Stimulated activated CD4-positive, alpha-beta T cell treated with anti-CD3 and anti-CD28 coated beads, Interleukin-4, amount 100 ng/mL, for 24 hours (primary cell): Measurements from ENCODE around the gene OGFR.

Source experiments
- DNase-seq: peaks from one replicate; pipeline ENCODE4 v3.0.0-alpha.2; 2020

Gene OGFR

DNA sequence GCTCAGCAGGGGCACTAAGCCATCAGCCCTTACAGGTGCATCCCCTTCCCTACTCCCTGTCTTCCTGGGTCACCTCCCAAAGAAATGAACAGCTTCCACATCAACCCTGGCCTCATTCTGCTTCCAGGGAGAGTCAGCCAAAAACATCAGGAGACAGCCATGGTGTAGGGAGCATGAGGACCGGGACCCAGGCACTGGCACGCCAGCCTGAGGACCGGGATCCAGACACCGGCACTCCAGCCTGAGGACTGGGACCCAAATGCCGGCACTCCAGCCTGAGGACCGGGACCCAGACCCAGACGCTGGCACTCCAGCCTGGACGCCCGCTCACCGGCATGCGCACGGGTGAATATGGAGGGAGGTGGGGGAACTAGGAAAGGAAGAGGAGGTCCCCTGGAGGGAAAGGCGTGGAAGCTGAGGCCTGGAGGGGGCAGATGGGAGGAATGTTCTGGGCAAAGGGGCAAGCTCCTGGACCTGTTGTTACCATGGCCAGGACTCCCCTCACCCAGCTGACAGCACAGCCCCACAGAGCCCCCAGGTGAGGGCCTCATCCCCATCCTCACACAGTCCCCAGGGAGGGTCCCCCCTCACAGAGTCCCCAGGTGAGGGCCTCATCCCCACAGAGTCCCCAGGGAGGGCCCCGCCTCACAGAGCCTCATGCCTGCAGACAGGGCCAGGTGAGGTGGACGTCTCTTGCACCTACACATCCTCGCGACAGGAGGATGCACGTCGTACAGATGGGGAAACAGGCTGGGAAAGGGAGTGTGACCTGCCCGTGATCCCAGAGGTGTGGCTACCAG lies 34.3 kb upstream of the OGFR start:
- DNase-seq = no peak

- DNase-seq = no peak
These were observed 33.7 kb upstream of the OGFR start for GRCh38 chr20:62770916-62771315.

GRCh38 chr20:62771396-62772102 lies 33.1 kb upstream of the OGFR start:
- DNase-seq = no peak

GRCh38 chr20:62772103-62772611 lies 32.5 kb upstream of the OGFR start:
- DNase-seq = no peak

GRCh38 chr20:62772619-62772989 lies 32.0 kb upstream of the OGFR start:
- no peak for DNase-seq

DNA sequence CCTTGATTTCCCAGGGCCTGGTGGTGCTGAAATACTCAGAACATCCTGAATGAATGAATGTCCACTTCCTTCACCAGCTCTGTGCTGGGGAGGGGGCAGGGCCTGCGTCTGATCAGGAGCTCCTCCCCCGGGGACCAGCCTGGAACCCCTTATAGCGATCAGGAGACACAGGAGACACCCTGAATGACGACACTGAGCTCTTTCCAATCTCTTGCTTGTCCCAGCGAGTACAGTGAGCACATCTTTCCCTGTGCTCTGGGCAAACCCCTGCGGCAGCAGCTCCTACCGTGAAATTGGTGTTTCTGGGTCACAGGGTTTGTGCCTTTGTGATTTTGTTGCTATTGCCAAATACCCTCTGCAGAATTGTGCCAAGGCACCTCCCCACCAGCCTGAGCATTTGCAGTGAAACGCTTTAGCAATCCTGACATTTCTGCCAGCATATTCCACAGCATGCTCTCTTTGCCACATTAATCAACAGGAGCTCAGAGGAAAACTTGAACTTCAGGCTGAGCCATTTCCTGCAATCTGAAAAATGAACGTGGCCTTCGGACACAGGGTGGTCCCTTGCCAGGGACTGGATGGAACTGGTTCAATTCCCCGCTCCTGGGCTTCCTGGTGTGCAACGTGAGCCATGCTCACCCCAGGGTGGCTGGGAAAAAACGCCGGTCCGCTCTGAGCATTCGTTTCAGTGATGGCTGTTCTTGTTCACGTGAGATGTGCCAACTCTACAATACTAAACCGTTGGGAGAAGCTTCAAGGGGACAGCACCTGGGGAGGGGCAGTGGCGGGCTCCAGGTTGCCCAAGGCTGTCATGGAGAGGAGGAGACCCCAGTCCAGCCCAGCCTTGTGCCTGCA lies 31.4 kb upstream of the OGFR start:
- no peak for DNase-seq

DNA sequence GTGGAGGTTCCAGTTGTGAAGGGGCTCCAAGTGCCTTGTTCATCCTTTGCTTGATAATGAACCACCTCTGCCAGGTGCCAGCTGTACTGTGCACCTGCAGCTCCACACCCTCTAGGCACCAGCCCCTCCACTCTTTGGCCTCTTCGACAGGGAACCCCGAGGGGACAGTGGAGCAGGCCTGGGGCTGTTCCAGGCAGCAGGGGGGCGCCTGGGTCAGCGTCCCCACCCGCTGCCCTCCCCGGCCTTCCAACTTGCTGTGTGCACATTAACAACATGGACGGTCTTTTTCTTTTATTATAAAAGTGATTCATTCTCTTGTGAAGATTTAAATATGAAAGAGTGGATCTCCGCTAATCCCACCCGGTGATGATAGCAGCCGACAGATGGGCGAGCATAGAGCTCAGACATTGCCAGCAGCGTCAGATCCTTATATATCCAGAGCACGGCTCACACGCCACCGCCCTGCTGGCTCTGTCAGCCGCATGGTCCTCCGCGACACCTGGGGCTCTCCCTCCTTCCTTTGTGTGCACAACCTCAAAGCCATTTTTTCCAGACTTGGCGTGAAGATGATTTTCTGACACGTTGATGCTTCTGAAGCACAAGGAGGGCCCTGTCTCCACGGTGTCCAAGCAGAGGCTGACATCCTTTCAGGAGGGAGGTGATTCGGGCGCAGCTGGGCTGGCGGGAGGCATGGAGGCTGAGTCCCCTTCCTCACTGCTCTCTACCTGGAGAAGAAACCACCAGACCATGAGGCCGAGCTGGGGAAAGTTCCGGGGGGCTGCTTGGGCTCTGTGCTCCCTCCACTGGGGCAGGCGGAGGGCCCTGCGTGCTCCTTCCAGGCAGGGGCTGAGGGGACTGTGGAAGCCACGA lies 30.6 kb upstream of the OGFR start:
- no peak for DNase-seq

- no peak for DNase-seq
These were observed 29.9 kb upstream of the OGFR start for GRCh38 chr20:62774762-62775161.

DNA sequence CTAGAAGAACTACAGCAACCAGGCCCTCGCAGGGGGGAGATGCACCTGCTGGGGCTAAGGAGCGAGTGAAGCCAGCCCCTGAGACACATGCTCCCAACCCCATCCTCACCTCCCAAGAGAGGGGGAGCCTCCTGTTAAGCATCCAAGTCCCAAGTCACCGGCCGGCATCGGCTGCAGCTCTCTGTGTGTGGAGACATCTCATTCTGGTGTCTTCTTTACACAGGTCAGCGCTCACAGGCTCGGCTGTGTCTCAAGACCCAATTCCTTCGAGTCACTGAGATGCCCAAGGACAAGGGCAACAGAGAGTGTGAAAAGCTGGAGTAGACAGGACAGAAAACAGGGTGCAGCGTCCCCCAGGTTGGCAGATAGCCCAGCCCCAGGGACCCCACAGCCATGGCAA lies 29.4 kb upstream of the OGFR start:
- DNase-seq = no peak

- no peak for DNase-seq
These were observed 28.5 kb upstream of the OGFR start for GRCh38 chr20:62776035-62776691.

DNA sequence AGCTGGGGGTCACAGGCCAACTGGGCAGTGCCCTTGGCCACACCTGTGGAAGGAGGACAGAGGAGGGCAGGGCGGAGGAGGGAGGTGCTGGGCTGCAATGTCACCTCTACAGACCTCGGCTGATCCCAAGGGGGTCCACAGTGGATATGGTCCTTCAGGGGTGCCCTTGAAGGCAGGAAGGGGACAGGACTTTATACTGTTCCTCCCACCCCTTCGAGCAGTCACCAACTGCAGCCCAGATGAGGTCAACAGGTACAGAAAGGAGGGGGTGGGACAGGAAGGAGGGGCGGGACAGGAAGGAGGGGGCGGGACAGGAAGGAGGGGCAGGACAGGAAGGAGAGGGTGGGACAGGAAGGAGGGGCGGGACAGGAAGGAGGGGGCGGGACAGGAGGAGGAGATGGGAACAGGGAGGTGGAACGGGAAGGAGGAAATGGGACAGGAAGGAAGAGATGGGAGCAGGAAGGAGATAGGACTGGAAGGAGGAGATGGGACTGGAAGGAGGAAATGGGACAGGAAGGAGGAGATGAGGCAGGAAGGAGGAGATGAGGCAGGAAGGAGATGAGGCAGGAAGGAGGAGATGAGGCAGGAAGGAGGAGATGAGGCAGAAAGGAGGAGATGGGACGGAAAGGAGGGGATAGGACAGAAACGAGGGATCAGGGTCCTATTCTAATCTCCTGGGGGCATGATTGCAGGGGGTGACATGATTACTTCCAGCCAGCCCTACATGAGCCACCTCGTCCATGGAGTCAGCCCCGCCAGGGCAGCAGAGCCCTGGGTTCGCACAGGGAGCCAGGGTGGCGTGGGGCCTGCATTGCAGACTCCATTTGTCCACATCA lies 27.7 kb upstream of the OGFR start:
- peak; percentile 56 for DNase-seq

GRCh38 chr20:62777528-62777830 lies 27.2 kb upstream of the OGFR start:
- no peak for DNase-seq

- DNase-seq = no peak
These were observed 26.6 kb upstream of the OGFR start for GRCh38 chr20:62778058-62778457.

DNA sequence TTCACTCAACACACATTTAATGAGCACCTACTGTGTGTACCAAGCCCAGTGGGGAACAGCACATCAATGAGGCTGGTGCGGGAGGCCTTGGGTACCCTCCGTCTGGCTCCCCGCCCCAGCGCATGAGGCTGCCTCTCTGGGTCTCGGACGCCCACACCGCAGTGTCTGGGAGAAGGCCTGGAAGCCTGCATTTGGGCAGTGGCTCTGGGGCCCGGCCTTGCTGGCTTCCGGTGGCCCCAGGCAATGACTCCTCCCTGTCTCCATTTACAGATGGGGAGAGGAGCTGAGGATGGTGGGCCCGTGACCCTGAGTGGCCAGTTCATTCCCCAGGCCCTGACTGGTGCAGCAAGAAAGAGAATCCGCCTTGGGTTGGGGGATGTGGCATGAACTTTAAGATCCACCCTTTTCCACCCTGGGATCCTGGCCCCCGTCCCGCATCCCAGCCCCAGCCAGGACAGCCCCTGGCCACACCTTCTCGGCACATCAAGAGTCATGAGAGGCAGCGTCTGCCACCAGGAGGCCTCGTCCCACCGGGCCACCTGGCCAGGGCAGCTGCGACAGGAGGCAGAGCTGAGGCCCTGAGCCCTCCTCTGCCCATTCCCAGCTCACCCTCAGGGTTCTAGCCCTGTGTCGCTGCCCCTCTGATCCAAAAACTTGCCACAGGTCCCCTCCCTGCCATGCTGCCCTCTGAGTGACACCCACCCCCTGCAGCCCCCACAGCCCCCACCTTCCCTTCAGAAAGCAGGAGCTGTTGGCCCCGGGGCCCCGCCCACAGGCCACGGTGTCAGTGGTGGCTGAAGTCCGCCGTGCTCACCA lies 25.8 kb upstream of the OGFR start:
- DNase-seq = no peak

DNA sequence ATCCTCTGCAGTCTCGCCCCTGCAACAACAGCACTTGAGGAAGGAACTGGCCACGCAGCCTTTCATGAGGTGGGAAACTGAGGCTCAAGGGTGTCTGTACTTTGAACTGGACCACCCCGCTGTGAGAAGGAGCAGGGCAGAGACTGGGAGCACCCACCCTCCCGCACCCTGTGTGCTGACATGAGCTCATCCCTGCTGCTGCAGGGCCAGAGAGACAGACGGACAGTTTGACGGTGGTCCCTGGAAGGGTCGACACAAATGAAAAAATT lies 25.3 kb upstream of the OGFR start:
- no peak for DNase-seq

- no peak for DNase-seq
These were observed 24.4 kb upstream of the OGFR start for GRCh38 chr20:62780204-62780603.

GRCh38 chr20:62780696-62781095 lies 23.9 kb upstream of the OGFR start:
- DNase-seq = no peak

DNA sequence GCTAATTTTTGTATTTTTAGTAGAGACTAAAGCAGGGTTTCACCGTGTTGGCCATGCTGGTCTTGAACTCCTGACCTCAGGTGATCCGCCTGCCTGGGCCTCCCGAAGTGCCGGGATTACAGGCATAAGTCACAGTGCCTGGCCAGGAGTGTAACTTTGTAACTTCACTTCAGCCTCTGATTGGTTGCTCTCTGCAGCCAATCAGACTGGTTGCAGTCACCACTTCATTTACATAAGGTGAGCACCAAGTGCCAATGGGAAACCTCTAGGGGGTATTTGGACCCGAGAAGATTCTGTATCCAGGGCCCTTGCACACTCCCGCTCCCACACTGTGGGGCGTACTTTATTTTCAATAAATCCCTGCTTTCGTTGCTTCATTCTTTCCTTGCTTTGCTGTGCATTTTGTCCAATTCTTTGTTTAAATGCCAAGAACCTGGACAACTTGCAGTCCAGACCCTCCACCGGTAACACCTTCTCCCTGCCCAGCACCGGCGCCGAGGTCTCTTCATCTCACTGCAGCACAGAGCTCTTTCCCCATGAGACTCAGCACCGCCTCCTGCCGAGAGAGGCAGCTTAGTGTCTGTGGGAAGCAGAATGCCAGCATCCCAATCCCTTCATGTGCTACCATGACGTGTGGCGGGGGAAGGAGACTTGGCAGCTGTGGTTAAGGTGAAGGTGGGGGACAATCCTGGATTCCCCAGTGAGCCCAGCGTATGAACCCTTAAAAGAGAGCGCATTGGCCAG lies 22.3 kb upstream of the OGFR start:
- DNase-seq = no peak

DNA sequence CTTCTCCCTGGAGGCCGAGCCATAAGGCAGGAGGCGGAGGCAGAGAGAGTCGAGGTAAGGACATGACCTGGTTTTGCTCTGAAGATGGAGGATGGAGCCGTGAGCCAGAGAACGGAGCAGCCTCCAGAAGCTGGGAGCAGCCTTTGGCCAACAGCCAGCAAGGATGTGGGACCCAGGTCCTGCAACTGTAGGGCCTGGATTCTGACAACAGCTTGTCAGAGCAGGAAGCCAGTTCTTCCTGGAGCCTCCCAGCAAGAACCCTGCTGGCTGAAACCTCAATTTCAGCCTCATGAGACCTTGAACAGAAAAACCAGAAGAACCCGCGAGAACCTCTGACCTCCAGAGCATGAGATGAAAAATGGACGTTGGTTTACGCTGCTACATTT lies 21.7 kb upstream of the OGFR start:
- no peak for DNase-seq

GRCh38 chr20:62784497-62784896 lies 20.1 kb upstream of the OGFR start:
- DNase-seq = no peak
